Hematopoietic multipotent progenitor cell treated with erythropoietin and hydrocortisone succinate and interleukin-3 and kit ligand, for 8 days (in vitro differentiated cells): ENCODE measurements around the gene RIMBP2.

Experiments used
- DNase-seq: peaks from one replicate; pipeline ENCODE4 v3.0.0-alpha.2; 2015

RIMBP2 gene

GRCh38 chr12:130562716-130563115 lies 153.4 kb downstream of the RIMBP2 start:
- DNase-seq: no peak

- DNase-seq: no peak
Observed at GRCh38 chr12:130560321-130560720, 155.8 kb downstream of the RIMBP2 start.

GRCh38 chr12:130559806-130560205 lies 156.3 kb downstream of the RIMBP2 start:
- DNase-seq: no peak

- DNase-seq: no peak
Observed at GRCh38 chr12:130557886-130558765, 158.0 kb downstream of the RIMBP2 start.

GRCh38 chr12:130557201-130557600 lies 158.9 kb downstream of the RIMBP2 start:
- no peak for DNase-seq

- no peak for DNase-seq
Observed at GRCh38 chr12:130556486-130557055, 159.5 kb downstream of the RIMBP2 start.

GRCh38 chr12:130555628-130556485 lies 160.2 kb downstream of the RIMBP2 start:
- no peak for DNase-seq

GRCh38 chr12:130555221-130555620 lies 160.9 kb downstream of the RIMBP2 start:
- DNase-seq: no peak

GRCh38 chr12:130552483-130552996 lies 163.6 kb downstream of the RIMBP2 start:
- DNase-seq: no peak

GRCh38 chr12:130549361-130549760 lies 166.7 kb downstream of the RIMBP2 start:
- no peak for DNase-seq

- no peak for DNase-seq
Observed at GRCh38 chr12:130547480-130548155, 168.5 kb downstream of the RIMBP2 start.

- no peak for DNase-seq
Observed at GRCh38 chr12:130546494-130546893, 169.6 kb downstream of the RIMBP2 start.

- DNase-seq: no peak
Observed at GRCh38 chr12:130545475-130545874, 170.6 kb downstream of the RIMBP2 start.

- no peak for DNase-seq
Observed at GRCh38 chr12:130540376-130540775, 175.7 kb downstream of the RIMBP2 start.

GRCh38 chr12:130538343-130539095 lies 177.6 kb downstream of the RIMBP2 start:
- DNase-seq: no peak

- no peak for DNase-seq
Observed at GRCh38 chr12:130537655-130538054, 178.4 kb downstream of the RIMBP2 start.

- no peak for DNase-seq
Observed at GRCh38 chr12:130537051-130537450, 179.0 kb downstream of the RIMBP2 start.

- no peak for DNase-seq
Observed at GRCh38 chr12:130530429-130530828, 185.7 kb downstream of the RIMBP2 start.

- no peak for DNase-seq
Observed at GRCh38 chr12:130529781-130530180, 186.3 kb downstream of the RIMBP2 start.

- no peak for DNase-seq
Observed at GRCh38 chr12:130527239-130527638, 188.9 kb downstream of the RIMBP2 start.

GRCh38 chr12:130526813-130527212 lies 189.3 kb downstream of the RIMBP2 start:
- DNase-seq: no peak
